HG02610 (cell line): ENCODE data around the gene GNG12.

Source experiments
- ATAC-seq: cut with Tn5 transposase; IDR thresholded peaks from one replicate; pipeline ENCODE4 v1.9.1; 2021; ENCODE audit warnings: mild to moderate bottlenecking, moderate library complexity; ENCODE audit not compliant: unreplicated experiment

GNG12 gene

GRCh38 chr1:67788238-67788790, 45.0 kb downstream of the GNG12 start:
- no peak for ATAC-seq

- ATAC-seq: no peak
These were observed 45.5 kb downstream of the GNG12 start for GRCh38 chr1:67787746-67788145.

DNA sequence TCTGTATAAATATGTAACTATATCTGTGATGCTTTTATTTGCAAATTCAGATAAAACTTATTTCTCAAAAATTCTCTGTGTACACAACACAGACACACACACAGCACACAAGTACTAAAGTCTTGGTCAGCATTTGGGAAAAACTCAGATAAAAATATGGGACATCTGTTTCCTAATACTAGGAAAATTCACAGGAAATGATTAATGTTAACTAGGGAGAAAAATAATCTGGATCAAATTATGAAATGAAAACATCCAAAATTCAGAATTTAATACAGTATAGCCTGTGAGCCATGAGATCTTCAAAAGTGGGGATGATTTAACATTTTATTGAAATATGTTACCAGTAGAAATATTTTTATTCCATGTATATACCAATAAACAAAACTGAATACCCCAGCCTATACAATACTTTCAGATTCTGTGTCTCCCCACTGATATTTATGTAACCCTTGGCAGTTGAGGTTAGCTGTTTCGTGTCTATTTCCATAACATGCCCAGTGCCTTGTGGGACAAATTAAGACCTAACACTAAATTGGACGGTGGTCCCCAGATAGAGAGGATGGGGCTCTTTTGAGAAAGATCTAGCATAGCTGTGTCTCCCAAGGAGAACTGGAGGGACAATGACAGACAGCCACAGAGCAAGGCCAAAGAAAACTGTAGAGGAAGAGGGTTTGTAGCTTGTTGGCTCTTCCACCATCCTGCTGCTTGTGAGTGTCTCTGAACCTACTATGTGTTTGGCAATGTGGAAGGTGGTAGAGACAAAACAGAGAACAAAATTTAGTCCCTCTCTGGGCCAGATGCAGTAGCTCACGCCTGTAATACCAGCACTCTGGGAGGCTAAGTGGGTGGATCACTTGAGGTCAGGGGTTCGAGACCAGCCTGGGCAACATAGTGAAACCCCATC, 47.2 kb downstream of the GNG12 start:
- ATAC-seq: no peak

GRCh38 chr1:67784545-67785186, 48.6 kb downstream of the GNG12 start:
- ATAC-seq: no peak

DNA sequence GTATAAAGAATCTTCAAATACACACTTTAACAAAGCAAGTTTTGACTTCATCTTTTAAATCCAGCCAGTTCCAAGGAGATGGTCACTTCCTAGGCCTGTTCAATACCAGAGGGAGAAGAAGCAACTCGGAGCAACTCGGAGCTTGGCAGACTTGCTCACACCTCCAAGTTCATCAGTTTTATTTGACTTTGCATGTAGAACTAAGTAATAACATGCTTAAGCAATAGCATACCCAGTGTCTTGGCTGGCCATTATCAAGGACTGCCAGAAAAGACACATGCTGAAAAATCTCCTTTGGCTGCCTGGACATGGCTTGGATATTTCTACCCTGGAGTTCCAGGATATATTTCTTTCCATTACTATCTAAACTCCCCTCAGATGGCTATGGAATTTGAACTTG, 52.6 kb downstream of the GNG12 start:
- ATAC-seq: no peak

GRCh38 chr1:67777440-67777839, 55.8 kb downstream of the GNG12 start:
- ATAC-seq: no peak

GRCh38 chr1:67777016-67777415, 56.3 kb downstream of the GNG12 start:
- no peak for ATAC-seq

- ATAC-seq: no peak
These were observed 59.8 kb downstream of the GNG12 start for GRCh38 chr1:67773462-67773861.

DNA sequence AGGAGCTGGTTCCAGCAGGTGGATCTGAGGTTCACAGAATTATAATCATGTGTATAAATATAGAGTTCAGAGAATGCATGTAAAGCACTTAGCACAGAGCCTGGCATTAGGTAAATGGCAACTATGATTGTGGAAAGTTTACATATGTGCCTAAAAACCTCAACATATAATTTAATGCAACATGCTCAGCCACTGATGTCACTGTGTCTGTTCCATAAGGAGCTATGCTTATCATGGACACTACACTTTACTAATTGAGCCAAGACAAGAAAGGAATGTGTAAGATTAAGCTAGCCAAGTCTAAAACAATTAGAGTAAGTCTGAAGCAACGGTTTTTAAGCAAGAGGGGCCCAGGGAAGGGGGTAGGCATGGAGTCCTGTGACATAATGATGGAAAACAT, 61.5 kb downstream of the GNG12 start:
- no peak for ATAC-seq

DNA sequence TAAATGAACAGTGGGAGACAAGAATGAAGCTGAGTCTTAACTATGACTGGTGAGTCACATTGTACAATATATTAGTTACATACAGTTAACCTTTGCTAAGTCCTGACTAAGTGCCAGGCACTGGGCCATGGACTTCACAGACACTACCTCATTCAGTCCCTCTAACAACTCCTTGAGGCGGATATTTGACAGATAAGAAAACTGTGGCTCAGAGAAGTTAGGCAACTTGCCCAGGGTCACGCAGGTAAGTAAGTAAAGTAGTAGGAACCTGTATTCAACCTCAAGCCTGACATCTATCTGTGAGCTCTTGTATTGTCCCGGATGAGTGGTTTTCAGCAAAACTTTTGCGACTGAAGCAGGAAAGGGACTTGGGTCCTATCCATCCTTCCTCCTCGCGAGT, 62.1 kb downstream of the GNG12 start:
- ATAC-seq: no peak

DNA sequence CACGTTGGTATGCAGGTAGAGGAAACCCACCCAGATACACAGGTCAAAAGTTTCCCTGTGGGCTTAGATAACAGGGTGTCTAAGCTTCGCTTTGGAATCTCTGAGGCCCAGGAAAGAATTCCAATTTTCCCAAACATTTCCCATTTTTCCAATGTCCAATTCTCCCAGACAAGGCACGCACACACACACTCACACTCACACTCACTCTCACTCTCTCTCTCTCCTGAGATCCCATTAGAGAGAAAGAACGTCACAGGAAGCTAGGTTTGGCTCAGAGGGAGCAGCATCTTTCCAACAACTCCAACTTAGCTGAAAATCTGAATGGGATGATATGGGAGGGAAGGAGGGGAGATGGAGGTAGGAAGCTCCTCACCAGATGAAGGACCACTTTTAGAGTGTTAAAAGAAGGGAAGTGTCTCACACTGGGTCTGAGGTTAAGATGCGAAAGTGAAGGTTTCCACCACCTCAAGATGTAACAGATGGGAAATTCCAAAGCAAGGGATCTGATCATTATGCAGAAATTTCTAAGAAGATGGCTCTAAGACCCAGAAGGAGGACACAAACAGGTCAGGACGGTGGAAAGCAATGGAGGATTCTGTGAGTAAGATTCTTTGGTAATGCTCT, 63.5 kb downstream of the GNG12 start:
- ATAC-seq: peak; percentile 48

DNA sequence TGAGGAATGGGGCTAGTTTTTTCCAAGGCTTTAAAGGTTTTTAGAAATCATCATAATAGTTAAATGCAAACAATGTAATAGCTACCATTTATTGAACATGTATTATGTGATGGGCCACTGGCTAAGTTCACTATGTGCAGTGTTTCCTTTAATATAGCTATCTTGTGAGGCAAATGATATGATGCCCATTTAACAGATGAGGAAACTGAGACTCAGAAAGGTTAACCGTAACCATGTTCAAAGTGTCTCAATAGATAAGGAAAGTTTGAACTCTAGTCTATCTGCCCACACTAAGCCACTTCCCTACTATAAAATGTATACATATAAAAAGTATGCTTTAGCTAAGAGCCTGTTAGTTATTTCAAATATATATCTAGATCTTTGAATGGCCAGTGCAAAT, 64.8 kb downstream of the GNG12 start:
- no peak for ATAC-seq

DNA sequence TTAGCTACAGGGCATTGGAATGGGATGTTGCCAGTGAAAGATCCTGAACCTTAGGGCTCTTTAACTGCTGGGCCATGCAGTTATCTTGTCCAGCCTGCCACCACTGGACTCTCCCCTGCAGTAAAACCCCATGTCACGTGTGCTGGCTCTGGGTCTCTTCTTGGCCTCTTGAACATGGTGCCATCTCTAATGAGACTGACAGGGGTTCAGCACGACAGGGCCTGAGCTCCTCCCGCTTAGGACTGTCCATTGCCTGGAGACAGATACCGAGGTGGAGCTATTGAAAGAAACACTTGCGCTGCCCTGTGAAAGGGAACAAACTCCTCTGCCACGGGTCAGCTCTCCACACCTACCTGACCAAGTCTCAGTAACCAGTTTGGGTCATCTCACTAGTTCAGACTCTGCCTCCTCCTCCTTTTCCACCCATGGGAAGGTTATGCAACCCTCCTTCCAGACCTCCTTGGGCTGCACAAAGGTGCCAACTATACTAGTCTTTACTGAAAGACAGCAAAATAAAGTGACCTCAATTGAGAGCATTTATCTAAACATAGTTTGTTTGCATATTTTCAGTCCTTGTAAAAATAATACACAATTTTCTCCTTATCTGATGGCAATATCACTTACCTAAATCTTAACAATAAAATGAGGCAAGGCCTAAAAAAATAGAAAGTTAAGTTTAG, 66.0 kb downstream of the GNG12 start:
- no peak for ATAC-seq

GRCh38 chr1:67766141-67766978, 66.9 kb downstream of the GNG12 start:
- peak; percentile 36 for ATAC-seq

DNA sequence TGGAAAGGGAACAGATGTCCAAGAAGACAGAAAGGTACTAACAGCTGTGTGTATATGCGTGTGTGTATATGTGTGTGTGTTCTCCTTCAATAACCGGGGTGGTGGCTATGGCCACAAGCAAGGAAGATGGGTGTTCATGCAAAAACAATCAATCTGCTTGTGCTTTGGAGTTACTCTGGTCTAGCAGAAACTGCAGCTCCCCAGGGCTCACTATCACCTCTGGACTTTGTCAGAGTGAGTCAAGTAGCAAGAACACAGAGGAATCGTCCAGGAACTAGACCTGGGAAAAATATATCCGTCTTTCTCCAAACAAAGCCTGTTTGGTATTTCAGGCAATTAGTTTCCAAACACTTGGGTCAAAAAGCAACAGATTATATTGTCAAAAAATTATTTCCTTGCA, 68.6 kb downstream of the GNG12 start:
- ATAC-seq: no peak

DNA sequence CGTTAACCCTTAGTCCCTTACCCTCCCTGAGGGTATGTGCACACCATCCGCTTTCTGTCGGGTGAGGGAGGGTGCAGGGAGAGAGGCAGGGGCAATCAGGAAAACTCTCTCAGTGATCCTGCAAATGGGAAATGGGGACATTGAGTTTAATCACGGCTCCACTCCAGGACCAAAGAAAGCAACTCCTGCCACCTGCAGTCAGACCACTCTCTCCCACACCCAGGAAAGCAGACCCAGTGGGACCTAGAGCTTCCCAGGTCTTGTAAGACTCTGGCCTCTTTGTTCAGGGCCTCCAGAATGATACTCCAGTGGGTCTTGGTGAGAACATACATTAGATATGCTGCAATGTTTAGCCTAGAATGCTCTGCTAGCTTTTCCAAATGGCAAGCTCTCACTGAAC, 71.5 kb downstream of the GNG12 start:
- ATAC-seq: no peak

- ATAC-seq: no peak
These were observed 72.2 kb downstream of the GNG12 start for GRCh38 chr1:67761091-67761490.

- peak; percentile 100 for ATAC-seq
These were observed 73.0 kb downstream of the GNG12 start for GRCh38 chr1:67760030-67760821.

- ATAC-seq: peak; percentile 21
These were observed 73.6 kb downstream of the GNG12 start for GRCh38 chr1:67759692-67760029.
